ENCODE data around the gene ORC6. TPM values are rescaled to one million over a fixed set of nuclear protein-coding genes. Genes with fewer than 3 reads are reported as not detected.

The ORC6 gene
- total RNA-seq, 1 donor from 2014 or later, result 5.4 TPM

GRCh38 chr16:46701615-46702014 lies 12.2 kb downstream of the ORC6 start:
- DNase-seq, result no peak

DNA sequence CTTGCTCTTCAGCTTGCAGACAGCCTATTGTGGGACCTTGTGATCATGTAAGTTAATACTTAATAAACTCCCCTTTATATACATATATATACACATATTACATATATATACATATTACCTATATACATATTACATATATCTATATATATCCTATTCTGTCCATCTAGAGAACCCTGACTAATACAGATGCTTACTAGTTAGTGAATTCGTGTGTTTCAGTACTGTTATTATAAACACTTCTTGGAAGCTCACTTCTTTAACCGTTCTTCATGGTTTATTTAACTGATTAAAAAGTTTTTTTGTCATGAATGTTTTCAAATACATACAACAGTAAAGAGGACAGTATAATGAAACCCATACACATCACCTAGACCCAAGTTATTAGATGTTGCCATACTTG lies 12.6 kb downstream of the ORC6 start:
- DNase-seq, result no peak

DNA sequence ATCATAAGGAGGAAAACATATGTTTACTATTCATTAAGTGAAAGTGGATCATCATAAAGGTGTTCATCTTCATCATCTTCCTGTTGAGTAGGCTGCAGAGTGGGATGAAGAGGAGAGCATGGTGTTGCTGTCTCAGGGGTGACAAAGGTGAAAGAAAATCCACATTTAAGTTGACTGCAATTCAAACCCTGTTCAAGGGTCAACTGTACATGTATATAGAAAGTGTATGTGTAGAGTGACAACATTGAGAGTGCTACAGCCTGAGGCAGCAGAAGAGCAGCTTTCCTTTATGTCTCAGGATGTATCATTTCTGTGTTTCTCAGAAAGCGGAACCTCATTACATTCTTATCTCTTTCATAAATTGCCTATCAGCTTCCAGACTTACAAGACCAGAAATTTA lies 17.2 kb downstream of the ORC6 start:
- DNase-seq, result no peak

GRCh38 chr16:46709469-46710005 lies 20.1 kb downstream of the ORC6 start:
- no peak for DNase-seq

DNA sequence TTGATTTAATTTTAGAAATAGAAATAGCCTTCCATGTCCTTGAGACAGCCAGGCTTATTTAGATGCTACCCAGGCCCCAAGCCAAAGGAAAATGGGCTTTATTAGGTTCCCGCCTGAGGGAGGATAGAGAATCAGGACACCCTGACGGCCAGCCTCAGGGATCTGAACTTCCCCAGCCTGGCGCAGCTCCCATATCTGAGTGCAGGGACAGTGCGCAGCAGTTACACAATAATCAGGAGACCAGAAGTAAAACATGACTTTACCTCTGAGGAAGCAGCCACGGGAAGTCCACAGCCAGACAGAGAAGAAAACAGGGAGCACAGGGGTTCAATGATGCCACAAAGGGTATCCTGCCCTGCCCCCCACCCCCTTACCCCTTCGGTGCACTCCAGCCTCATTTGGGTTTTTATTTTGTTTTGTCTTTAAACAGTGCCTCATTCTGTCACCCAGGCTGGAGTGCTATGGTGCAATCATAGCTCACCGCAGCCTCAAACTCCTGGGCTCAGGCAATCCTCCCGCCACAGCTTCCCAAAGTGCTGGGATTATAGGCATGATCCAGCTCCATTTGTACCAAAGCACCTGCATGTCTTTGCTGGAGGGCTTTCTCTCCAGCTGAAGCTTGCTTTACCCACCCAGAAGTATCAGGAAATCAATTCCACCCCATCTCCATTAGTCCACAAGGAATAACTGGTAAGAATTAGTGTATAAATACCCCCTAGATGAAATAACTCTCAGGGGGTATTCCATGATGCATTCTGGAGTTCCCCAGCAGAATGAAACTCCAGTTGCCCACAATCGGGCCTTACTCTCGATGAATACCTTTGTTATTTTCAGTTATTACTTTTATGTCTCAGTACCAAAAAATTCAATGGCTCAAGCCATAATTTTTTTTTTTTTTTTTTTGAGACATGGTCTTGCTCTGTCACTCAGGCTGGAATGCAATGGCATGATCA lies 21.9 kb downstream of the ORC6 start:
- DNase-seq, result no peak

DNA sequence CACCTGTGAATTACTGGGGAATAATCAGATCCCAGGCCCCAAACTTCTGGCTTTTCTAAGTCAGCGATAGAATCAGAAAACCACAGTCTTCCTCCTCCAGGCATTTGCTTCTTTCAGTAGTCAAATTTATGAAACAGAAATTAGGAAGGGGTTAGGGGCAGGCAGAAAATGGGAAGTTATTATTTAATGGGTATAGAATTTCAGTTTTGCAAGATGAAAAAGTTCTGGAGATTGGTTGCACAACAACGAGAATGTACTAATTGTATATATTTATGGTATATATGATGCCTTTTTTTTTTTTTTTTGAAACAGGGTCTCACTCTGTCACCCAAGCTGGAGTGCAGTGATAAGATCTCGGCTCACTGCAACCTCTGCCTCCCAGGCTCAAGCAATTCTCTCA lies 23.5 kb downstream of the ORC6 start:
- DNase-seq, result no peak

DNA sequence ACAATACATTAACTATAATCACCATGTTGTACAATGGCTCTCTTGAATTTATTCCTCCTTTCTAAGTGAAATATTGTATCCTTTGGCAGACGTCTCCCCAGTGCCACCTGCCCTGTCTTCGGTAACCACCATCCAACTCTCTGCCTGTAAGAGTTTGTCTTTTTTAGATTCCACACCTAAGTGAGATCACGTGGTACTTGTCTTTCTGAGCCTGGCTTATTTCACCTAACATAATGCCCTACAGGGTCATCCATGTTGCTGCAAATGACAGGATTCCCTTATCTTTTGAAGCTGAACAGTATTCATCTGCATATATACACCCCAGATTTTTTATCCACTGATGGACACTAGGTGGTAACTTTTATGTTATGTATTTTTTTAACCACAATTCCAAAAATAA lies 24.2 kb downstream of the ORC6 start:
- no peak for DNase-seq

DNA sequence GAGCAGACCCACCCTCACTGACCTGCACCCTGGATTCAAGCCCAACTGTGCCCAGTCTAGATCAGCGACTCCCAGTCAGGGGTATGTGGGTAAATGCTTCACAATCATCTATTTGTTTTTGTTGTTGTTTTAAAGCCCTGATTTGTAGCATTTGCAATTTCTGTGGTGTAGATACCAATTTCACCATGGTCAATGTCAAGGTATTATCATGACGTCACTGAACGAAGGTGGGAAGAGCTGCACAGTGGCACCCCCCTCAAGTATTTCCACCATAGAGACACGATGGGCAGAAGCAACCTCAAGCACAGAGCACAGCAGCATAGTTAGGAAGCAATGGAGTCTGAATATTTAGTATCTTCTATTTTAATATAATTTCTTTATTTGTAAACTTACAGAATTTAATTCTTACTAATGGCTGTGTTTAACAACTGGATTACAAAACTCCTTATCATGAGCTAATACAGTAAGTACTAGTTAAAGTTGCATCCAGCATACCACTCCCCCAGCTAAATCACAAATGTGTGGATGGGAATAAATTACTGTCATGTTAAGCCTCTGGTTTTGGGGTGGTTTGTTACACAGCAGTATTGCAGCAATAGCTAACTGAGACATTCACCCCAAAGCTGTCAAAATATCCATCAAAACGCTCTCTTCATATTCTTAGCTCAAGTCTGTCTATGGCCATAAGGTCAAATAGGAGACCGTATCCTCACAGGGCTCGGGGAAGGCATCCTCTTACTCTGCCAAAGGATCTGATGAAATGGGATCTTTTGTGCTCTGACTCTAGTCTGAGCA lies 25.5 kb downstream of the ORC6 start:
- DNase-seq, result no peak

DNA sequence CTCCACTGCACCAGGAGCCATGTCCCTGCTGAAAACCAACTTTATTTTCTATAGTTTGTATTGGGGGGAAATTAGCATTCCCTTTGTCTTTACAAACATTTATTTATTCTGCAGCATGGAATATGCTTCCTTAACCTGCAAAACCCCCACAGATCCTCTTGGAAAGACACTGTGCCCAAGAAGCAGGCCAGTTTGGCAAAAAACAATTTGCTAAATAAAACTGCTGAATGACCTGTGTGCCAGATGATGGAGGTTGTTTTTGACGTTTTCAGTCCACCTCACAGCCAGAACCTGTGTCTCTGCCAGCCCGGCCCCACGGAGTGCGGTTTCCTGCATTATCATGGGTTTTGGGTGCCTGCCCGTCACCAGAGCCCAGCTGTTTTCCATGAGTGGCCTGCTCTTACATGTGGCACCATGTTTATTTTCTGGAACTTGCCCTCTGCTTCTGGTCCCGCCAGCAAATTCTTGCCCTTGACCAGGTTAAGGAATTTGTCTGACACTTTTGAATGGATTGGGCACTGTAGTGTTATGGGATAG lies 26.4 kb downstream of the ORC6 start:
- DNase-seq, result no peak

GRCh38 chr16:46717692-46718091 lies 28.2 kb downstream of the ORC6 start:
- DNase-seq, result no peak

DNA sequence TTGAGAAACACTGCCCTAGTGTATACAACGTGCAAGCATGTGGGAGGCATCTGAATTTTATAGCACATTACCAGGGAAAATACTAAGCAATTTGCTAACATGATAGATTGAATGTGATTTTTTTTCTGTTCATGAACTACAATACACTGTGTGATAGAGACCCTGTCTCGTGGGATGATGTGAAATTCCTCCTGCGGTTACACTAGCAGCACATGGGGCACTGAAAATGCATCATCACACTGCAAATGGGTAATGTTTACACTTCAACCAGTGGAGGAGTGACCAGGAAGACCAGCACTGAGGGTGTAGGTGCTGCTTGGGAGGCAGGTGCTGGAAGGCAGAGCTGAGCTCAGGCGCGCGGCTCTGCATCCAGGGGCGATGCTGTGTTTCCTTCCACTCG lies 28.8 kb downstream of the ORC6 start:
- DNase-seq, result no peak

DNA sequence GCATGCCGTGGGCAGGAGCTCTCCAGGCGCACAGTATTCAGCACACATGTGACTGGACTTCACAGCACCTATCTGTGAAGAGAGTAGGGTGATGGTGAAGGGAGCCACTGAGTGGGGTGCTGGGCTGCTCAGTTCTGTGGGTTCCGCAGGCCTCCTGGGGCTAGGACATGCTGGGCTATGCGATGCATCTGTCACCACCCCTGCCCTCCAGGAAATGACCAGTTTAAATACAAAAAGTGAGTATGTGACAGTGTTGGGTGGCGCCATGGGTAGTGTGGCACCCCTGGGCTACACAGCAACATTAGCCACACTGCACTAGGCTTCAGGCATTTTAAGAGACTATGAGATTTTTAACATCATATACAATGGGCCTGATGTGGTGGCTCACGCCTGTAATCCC lies 30.1 kb downstream of the ORC6 start:
- DNase-seq, result no peak

- DNase-seq, result no peak
These were observed 31.2 kb downstream of the ORC6 start for GRCh38 chr16:46720619-46721018.

GRCh38 chr16:46721885-46722284 lies 32.4 kb downstream of the ORC6 start:
- no peak for DNase-seq

DNA sequence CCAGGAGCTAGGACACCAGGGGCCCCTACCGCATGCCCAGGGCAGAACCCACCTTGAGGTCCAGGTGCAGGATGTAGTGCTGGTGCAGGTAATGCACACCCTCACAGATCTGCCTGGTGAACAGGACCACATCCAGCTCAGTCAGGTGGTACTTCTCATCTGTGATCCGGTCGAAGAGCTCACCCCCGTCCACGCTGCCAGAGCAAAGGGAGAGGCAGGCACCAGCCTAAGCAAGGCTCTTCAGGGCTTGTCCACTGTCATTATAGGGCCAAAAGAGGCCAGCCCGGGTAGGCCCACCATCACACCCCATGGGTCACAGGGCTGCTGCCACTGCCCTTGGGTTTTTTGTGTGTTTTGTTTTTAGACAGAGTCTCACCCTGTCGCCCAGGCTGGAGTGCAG lies 37.7 kb downstream of the ORC6 start:
- DNase-seq, result no peak

DNA sequence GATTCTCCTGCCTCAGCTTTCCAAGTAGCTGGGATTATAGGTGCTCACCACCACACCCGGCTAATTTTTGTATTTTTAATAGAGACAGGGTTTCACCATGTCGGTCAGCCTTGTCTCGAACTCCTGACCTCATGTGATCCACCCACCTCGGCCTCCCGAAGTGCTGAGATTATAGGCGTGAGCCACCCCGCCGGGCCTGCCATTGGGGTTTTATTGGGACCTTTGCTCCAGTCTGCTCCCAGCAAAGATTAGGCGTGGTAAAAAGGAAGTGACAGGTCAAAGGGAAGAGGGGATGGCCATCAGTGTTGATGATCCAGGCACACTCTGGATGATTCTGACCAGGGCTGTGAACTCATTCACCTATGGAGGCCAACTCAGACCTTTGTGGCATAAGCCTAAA lies 38.2 kb downstream of the ORC6 start:
- no peak for DNase-seq

- DNase-seq, result no peak
These were observed 39.3 kb downstream of the ORC6 start for GRCh38 chr16:46728806-46729205.

DNA sequence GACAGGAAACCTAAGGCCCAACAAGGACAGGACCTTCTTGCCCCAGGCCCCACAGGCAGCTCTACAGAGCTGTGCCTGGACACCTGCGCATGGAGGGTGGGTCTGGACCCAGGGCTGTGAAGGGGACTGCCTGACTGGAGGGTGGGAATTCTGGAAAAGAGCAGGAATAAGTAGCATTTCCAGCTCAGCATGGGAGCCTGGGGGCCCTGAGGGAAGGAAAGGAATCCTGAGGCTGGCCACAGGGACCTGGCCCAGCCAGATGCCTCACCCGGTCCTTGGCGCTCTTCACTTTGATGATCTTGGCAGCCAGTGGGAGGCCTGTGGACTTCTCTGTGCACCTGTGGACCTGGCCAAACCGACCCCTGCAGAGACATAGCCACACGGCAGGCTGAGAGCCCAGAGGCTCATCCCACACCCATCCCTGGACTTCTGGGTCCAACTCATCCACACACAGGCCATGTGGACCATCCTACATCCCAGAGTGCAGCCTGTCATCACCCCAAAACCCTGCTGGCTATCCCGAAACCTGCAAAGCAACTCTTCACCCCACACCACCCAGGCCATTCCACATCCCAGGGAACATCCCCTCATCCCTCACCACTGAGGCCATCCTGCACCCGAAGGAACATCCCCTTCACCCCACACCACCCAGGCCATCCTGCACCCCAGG lies 40.0 kb downstream of the ORC6 start:
- no peak for DNase-seq

DNA sequence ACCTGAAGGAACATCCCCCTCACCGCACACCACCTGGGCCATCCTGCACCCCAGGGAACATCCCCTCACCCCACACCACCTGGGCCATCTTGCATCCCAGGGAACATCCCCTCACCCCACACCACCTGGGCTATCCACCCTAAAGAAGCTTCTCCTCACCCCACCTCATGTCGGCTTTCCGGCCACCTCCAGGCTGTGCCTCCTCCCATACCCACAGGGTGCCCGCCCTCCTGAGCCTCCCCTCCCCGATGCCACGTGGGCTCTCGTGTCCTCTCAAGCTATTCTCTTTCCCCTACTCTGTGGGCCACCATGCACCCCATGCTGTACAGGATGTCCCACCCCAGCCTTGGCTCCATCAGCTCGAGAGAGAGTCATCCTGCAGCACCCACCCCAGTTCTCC lies 40.7 kb downstream of the ORC6 start:
- no peak for DNase-seq

DNA sequence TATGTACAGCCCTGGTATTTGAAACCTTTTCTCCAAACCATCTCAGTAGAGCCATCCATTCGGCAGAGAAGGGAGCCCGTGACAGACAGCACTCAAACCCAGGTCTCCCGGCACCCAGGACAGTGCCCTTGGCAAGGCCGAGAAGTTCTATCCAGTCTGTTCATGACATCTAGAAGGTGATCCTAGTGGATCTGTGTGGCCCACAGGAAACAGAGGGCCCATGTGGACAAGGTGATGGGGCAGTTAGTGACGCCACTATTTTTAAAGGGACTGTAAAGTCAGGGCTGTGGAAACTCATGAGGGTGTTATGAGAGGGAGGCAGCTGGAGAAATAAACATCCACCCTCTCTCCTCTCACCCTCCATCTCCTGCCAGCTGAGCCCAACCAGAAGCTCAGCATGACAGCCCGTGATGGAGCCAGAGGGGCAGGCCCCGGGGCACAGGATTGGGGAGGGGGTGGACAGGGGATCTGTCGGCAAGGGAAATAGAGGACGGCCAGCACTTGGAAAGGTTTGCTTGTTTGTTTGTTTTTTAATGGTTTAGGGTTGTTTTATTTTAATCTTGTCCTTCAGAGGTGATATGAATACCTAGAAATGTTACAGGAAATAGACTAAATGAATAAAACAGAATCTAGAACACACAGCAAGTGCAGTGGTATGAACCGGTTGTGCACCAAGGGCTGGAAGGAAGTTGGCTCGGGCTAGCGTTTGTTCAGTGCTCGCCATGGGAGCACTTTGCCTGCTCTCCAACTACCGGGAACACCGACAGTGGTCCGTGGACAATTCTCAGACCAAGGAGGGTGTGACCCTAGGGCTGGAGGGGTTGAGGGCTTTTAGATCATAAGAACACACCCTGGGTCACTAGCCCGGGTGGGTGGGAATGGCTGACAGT lies 41.6 kb downstream of the ORC6 start:
- no peak for DNase-seq

GRCh38 chr16:46731691-46732555 lies 42.5 kb downstream of the ORC6 start:
- DNase-seq, result no peak
